HG02938 (cell line): ENCODE measurements around the gene SNX12.

Experiments
- ATAC-seq: cut with Tn5 transposase; IDR thresholded peaks from one replicate; pipeline ENCODE4 v1.9.1; 2021; ENCODE audit warnings: mild to moderate bottlenecking, moderate library complexity; ENCODE audit not compliant: unreplicated experiment

The SNX12 gene

DNA sequence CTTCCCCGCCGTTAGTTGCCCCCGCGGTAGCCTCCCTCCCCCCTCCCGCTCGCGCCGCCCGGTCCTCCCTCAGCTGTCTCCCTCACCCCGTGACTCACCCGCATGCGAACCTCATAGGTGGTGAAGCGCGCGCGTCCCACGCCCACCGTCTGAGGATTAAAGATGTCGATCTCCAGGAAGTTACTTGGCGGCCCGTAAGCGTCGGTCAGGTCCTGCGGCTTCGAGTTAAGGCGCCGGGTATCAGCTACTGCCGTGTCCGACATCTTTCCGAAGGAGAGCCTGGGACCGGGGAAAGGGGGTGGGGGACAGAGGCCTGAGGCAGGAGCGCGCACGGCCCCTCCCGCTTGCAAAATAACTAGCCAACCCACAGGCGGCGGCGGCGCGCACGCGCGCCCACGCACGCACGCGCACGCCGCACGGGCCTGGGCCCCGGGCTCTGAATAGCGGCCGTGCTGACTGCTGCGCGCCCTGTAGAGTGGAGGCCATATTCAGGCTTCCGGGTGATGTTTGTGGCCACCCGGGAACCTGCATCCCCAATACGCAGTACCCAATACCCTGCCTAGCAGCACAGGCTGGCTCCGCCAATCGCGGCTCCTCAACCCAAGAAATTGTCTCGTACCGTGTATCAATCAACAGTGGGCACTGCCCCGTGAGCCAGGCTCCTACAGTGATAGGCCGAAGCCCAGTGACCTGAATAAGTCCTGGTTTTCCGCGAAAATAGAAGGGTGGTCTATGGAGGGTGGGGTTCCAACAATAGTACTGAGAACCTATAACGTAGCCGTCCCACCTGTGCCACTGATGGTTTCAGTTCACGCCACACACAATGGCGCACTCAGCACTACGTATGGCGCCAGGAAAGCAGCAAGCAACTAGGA is at the start of gene SNX12:
SNX12 (minus strand) TSS at position 291 of the 875 bp plus-strand sequence; CDS start at position 263, 28 bp downstream.
- ATAC-seq = peak; percentile 95

- no peak for ATAC-seq
Measured at GRCh38 chrX:71117358-71117757, 49.2 kb upstream of the SNX12 start.

GRCh38 chrX:71111921-71112431 is 43.8 kb upstream of the SNX12 start:
- ATAC-seq = peak; percentile 20

DNA sequence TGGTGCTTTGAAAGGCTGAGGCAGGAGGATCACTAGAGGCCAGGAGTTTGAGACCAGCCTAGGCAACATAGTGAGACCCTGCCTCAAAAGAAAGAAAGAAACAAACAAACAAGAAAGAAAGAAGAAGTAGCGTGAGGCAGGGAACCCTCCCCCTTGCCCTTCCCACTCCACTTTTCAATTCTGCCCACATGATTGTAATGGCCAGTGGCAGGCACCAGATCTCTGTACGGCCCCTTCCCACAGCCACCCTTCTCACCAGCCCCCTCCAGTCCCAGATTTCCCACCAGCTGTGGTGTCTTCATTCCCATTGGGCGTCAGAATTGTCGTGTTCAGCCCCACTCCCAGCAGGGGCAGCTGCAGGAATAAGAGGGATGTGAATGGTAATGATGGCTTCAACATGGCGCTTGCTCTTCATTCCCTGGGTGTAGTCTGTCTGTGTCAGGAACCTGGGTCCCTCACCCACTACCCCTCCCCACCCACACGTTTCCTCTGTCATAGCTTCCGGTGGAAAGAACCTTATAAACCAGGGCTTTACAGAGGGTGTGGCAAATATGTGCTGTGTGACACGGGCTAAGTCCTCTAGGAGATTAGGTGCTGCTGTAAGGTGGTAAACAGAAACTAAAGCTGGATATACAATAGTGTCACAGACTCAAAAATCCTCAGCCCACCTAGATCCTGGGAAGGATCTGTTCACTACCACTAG is 43.2 kb upstream of the SNX12 start, which contains the start of gene IL2RG:
IL2RG (minus strand) TSS at position 437 of the 703 bp plus-strand sequence; CDS start at position 399, 38 bp downstream.
- ATAC-seq = peak; percentile 86

- ATAC-seq = no peak
Measured at GRCh38 chrX:71109051-71109450, 40.9 kb upstream of the SNX12 start.

GRCh38 chrX:71107762-71108360 is 39.7 kb upstream of the SNX12 start:
- no peak for ATAC-seq

DNA sequence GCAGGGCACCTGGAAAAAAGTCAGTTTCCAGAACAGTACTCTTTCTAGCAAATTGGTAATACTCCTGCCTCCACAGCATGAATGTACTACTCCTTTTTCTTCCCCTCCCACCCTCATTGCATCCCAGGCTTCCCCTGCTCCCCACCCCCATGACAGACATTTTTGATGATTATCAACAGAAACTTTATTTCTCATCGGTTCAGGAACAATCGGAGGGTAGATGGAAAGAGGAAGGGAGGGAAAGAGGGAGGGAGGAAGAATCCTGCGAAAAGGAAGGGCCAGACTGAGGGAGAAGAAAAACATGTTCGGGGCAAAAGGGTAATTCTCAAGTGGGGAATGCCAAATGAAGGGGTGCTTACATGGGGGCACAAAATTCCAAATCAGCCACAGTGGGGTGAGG is 39.1 kb upstream of the SNX12 start:
- no peak for ATAC-seq

DNA sequence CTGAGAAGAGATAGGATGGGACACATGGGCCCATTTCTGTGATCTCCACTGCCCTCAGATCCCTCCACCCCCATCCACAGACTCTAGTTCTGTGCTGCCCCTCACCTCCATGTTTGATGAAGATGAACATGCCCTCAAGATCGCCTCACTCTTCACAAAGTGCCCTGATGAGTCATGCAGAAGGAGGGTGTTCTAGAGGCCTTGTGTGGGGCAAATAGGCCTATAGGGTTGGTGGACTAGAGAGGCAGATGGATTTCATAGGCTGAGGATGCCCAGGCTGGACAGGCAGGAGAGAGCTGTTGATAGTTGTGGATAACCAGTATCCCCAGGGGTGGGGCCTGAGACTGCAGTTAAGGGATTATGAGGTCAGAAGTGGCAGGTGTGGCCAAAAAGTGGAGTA is 38.3 kb upstream of the SNX12 start, which contains the start of gene CXorf65:
CXorf65 (minus strand) TSS at position 314 of the 400 bp plus-strand sequence; CDS start at position 130, 184 bp downstream.
- no peak for ATAC-seq

DNA sequence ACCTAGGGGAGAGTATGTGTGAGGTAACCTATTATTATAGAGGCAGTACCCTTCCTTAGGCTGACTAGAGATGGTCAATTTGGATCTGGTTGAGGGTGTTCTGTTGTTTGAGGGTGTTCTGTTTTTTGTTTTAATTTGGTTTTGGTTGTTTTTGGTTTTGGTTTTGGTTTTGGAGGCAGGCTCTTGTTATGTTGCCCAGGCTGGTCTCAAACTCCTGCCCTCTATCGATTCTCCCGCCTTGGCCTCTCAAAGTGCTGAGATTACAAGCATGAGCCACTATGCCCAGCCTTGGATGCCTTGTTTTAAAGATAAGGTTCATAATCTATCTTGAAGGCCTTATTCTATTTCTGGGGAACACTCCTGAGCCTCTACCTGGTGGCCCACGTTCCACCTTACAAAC is 37.5 kb upstream of the SNX12 start:
- no peak for ATAC-seq

GRCh38 chrX:71103110-71103983 is 35.2 kb upstream of the SNX12 start:
- no peak for ATAC-seq

DNA sequence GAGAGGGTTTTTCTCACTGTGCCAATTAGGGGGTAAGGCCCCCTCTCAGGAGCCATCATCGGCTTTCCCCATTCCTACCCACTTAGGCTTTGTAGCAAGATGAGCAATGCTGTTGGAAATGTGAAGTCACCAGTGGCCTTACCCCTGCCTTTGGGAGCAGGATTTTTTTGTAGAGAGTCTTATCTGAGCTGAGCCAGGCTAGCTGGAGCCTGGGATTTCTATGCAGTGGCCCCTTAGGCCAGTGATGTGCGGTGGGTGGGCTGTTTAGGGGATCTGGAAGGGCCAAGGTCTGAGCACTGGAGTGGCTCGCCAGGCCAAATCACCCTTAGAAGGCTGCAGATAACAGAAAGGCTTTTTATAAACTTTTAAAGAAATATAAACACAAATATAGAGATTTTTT is 34.2 kb upstream of the SNX12 start:
- ATAC-seq = no peak

DNA sequence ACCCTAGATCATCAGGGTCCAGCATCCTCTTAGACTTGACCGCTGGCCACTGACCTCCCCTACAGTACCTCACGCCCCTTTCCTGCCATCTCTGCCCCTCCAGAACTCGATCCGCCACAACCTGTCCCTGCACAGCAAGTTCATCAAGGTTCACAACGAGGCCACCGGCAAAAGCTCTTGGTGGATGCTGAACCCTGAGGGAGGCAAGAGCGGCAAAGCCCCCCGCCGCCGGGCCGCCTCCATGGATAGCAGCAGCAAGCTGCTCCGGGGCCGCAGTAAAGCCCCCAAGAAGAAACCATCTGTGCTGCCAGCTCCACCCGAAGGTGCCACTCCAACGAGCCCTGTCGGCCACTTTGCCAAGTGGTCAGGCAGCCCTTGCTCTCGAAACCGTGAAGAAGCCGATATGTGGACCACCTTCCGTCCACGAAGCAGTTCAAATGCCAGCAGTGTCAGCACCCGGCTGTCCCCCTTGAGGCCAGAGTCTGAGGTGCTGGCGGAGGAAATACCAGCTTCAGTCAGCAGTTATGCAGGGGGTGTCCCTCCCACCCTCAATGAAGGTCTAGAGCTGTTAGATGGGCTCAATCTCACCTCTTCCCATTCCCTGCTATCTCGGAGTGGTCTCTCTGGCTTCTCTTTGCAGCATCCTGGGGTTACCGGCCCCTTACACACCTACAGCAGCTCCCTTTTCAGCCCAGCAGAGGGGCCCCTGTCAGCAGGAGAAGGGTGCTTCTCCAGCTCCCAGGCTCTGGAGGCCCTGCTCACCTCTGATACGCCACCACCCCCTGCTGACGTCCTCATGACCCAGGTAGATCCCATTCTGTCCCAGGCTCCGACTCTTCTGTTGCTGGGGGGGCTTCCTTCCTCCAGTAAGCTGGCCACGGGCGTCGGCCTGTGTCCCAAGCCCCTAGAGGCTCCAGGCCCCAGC is 32.7 kb upstream of the SNX12 start:
- no peak for ATAC-seq

GRCh38 chrX:71099736-71100135 is 31.6 kb upstream of the SNX12 start:
- no peak for ATAC-seq

- ATAC-seq = no peak
Measured at GRCh38 chrX:71098951-71099506, 30.9 kb upstream of the SNX12 start.

DNA sequence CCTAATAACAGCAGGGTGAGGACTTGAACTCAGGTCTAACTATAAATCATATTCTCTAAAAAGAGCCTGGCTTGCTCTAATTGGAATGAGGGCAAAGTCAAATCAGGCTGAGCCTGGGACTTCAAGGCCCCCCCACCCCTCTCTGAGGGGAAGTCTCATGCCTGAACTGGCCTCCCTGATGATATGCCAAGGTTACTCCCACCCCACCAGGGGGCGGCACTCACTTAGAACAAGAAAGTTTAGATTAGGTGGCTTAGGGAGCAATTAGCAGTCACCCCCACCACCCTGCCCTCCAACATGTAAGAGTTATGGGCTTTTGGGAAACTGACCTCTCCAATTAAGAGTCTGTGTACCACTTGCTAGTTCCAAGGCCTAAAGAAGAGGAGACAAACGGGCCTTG is 30.2 kb upstream of the SNX12 start:
- no peak for ATAC-seq

DNA sequence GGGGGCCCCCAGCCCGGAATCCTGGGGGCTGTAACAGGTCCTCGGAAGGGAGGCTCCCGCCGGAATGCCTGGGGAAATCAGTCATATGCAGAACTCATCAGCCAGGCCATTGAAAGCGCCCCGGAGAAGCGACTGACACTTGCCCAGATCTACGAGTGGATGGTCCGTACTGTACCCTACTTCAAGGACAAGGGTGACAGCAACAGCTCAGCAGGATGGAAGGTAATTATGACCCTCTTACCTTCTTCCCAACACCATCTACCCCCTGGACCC is 28.6 kb upstream of the SNX12 start:
- ATAC-seq = no peak

GRCh38 chrX:71095981-71096759 is 28.0 kb upstream of the SNX12 start:
- ATAC-seq = no peak

- ATAC-seq = peak; percentile 91
Measured at GRCh38 chrX:71095555-71095980, 27.4 kb upstream of the SNX12 start, which contains the start of gene FOXO4. TSS of gene FOXO4 (plus strand) at chrX:71095851. CDS start at chrX:71096529, 678 bp downstream.
